NOMO-1 (cell line): ENCODE measurements around the gene FNBP1L.
A peak's percentile ranks its signal among the peaks of the same experiment; 100 is the strongest.

Source experiments
- DNase-seq, 2 experiments: peaks; one replicate each; lab custom pipeline; 2025; ENCODE audit not compliant: unreplicated experiment in 2 of 2; lab: John Stamatoyannopoulos, UW

FNBP1L gene

GRCh38 chr1:93447481-93448291 lies at the start of gene FNBP1L:
Gene FNBP1L, plus strand, starts transcription at chr1:93448118. Its CDS starts 164 bp downstream, at chr1:93448282.
- DNase-seq = no peak

- no peak for DNase-seq
These were observed 48.1 kb upstream of the FNBP1L start for GRCh38 chr1:93399781-93400180.

GRCh38 chr1:93408203-93408602 lies 39.7 kb upstream of the FNBP1L start:
- no peak for DNase-seq

GRCh38 chr1:93411000-93411399 lies 36.9 kb upstream of the FNBP1L start:
- DNase-seq = no peak

GRCh38 chr1:93414749-93415148 lies 33.2 kb upstream of the FNBP1L start:
- DNase-seq = peak; percentile 28 to 57

- DNase-seq = peak in 1 of 2 experiments; percentile 32
These were observed 32.6 kb upstream of the FNBP1L start for GRCh38 chr1:93415296-93415695.

- no peak for DNase-seq
These were observed 31.7 kb upstream of the FNBP1L start for GRCh38 chr1:93416183-93416582.

- DNase-seq = no peak
These were observed 28.6 kb upstream of the FNBP1L start for GRCh38 chr1:93419344-93419743.

GRCh38 chr1:93420400-93420799 lies 27.5 kb upstream of the FNBP1L start:
- DNase-seq = no peak

- DNase-seq = no peak
These were observed 21.7 kb upstream of the FNBP1L start for GRCh38 chr1:93426181-93426580.

- no peak for DNase-seq
These were observed 20.3 kb upstream of the FNBP1L start for GRCh38 chr1:93427656-93428055.

- no peak for DNase-seq
These were observed 14.4 kb upstream of the FNBP1L start for GRCh38 chr1:93433407-93433961.

- no peak for DNase-seq
These were observed 13.8 kb upstream of the FNBP1L start for GRCh38 chr1:93434088-93434487.

- DNase-seq = no peak
These were observed 12.9 kb upstream of the FNBP1L start for GRCh38 chr1:93434987-93435386.

- no peak for DNase-seq
These were observed 12.5 kb upstream of the FNBP1L start for GRCh38 chr1:93435443-93435842.

- DNase-seq = no peak
These were observed 11.4 kb upstream of the FNBP1L start for GRCh38 chr1:93436496-93436895.

GRCh38 chr1:93437976-93438605 lies 9.8 kb upstream of the FNBP1L start:
- DNase-seq = peak in 1 of 2 experiments; percentile 54

- no peak for DNase-seq
These were observed 9.2 kb upstream of the FNBP1L start for GRCh38 chr1:93438716-93439115.

- DNase-seq = no peak
These were observed 7.6 kb upstream of the FNBP1L start for GRCh38 chr1:93440272-93440671.

- no peak for DNase-seq
These were observed 7.2 kb upstream of the FNBP1L start for GRCh38 chr1:93440706-93441105.

GRCh38 chr1:93441589-93441988 lies 6.3 kb upstream of the FNBP1L start:
- no peak for DNase-seq
